Hepatocyte (in vitro differentiated cells): ENCODE results near the gene TMEM252.

Experiments used
- EZH2 ChIP-seq: fragments of 200-600 bp; sonication (generic); IDR thresholded peaks from 2 replicates; pipeline ENCODE4 v1.6.1; 2016; ENCODE audit warnings: antibody characterized with exemption, mild to moderate bottlenecking, borderline replicate concordance
- TF ChIP-seq, protein P1 (sequence below): fragments of 200-600 bp; sonication (generic); IDR thresholded peaks from 2 replicates; pipeline ENCODE4 v1.5.1; 2016; ENCODE audit warnings: antibody characterized with exemption, mild to moderate bottlenecking; ENCODE audit not compliant: poor library complexity

DNA sequence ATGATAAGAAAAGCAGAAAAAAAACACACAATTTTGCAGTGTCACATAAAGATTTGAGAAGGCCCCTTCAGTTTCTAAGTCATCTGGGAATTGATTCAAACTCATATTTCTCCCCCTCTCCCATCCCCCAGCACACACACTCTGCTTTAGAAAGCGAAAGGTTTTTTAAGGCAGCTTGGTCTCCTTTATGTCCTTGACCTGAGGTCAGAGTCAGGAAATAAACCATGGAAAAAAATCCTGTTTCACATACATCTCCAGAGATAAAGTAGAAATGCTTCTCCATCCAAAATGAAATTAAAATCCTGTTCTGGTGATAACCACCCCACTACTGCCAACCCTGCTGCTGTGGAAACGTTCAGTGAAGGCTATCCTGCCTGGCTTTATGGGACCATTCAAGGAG lies 52.6 kb downstream of the TMEM252 start:
- TF ChIP-seq, protein P1, sequence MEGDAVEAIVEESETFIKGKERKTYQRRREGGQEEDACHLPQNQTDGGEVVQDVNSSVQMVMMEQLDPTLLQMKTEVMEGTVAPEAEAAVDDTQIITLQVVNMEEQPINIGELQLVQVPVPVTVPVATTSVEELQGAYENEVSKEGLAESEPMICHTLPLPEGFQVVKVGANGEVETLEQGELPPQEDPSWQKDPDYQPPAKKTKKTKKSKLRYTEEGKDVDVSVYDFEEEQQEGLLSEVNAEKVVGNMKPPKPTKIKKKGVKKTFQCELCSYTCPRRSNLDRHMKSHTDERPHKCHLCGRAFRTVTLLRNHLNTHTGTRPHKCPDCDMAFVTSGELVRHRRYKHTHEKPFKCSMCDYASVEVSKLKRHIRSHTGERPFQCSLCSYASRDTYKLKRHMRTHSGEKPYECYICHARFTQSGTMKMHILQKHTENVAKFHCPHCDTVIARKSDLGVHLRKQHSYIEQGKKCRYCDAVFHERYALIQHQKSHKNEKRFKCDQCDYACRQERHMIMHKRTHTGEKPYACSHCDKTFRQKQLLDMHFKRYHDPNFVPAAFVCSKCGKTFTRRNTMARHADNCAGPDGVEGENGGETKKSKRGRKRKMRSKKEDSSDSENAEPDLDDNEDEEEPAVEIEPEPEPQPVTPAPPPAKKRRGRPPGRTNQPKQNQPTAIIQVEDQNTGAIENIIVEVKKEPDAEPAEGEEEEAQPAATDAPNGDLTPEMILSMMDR: no peak
- TF ChIP-seq EZH2: no peak
